ENCODE results near the gene LRP1B. TPM values are rescaled to one million over a fixed set of nuclear protein-coding genes. Genes with fewer than 3 reads are reported as not detected.
"Not testable (repeated sequence)": the region's sequence is repeated elsewhere in the genome, so short reads cannot be mapped to it uniquely, and the experiment has no call there.

Gene LRP1B
- total and polyA plus RNA-seq, 2 experiments from 2014 or later: not detected

- H3K4me1 ChIP-seq (ENCODE audit: insufficient read depth): no peaks in the 10 kb centered on the region
- no peaks in the 10 kb centered on the region for H3K9me3 ChIP-seq (ENCODE audit: low read depth)
- no peaks in the 10 kb centered on the region for H3K27me3 ChIP-seq (replicated peaks; ENCODE audit: insufficient read depth)
- H3K36me3 ChIP-seq (ENCODE audit: low read depth): no peaks in the 10 kb centered on the region
- no peak overlapping the region for H3K27ac ChIP-seq
- no peaks in the 10 kb centered on the region for H3K79me2 ChIP-seq (ENCODE audit: insufficient read depth)
- DNase-seq: no peak
- H4K20me1 ChIP-seq (ENCODE audit: insufficient read depth): no peaks in the 10 kb centered on the region
- WGBS, 2 experiments (ENCODE audit: low coverage in 1 of 2, low lambda C conversion rate in 2 of 2, missing lambda C conversion rate in 2 of 2): 60 to 69% methylated on average over 1 of the region's 1 CpG
- no peaks in the 10 kb centered on the region for H3K9me2 ChIP-seq (ENCODE audit: insufficient read depth)
- no peak overlapping the region for H3K9ac ChIP-seq
- no peak for TF ChIP-seq EZH2 (IDR thresholded peaks at IDR 0.05; ENCODE audit: insufficient read depth, poor library complexity, severe bottlenecking)
- TF ChIP-seq EZH2phosphoT487 (IDR thresholded peaks at IDR 0.05; ENCODE audit: insufficient read depth, low read depth): no peak
- H3K4me3 ChIP-seq: no peak overlapping the region
- no peak overlapping the region for H2AFZ ChIP-seq
- in situ Hi-C loops (cut with MboI): no loop called here
- no peak overlapping the region for H3K4me2 ChIP-seq (ENCODE audit: unreplicated experiment)
- no peaks in the 10 kb centered on the region for H3F3A ChIP-seq (ENCODE audit: insufficient read depth)
Measured at GRCh38 chr2:141182246-141182645, 948.6 kb downstream of the LRP1B start.

DNA sequence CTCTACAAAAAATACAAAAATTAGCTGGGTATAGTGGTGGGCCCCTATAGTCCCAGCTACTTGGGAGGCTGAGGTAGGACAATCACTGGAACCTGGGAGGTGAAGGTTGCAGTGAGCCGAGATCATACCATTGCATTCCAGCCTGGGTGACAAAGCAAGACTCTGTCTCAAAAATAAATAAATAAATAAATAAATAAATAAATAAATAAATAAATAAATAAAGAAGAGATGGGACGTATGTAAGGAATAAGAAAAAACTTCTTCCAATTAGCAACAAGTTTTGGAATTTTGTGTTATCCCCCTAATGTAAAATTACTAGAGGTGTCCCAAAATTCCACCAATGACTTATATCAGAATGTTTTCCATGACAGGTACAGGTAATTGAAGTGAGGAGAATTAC, 961.7 kb downstream of the LRP1B start:
- H3K9me2 ChIP-seq (ENCODE audit: insufficient read depth); H3K27me3 ChIP-seq (replicated peaks; ENCODE audit: insufficient read depth); H3K4me3 ChIP-seq; H4K20me1 ChIP-seq (ENCODE audit: insufficient read depth); H3K36me3 ChIP-seq (ENCODE audit: low read depth); H2AFZ ChIP-seq; H3F3A ChIP-seq (ENCODE audit: insufficient read depth); in situ Hi-C loops (cut with MboI); H3K9ac ChIP-seq; DNase-seq; H3K9me3 ChIP-seq (ENCODE audit: low read depth); H3K79me2 ChIP-seq (ENCODE audit: insufficient read depth); H3K4me1 ChIP-seq (ENCODE audit: insufficient read depth); H3K27ac ChIP-seq; H3K4me2 ChIP-seq (ENCODE audit: unreplicated experiment): not testable (repeated sequence)
- WGBS, 2 experiments (ENCODE audit: low coverage in 1 of 2, low lambda C conversion rate in 2 of 2, missing lambda C conversion rate in 2 of 2): 61 to 64% methylated on average over 2 of the region's 2 CpGs

DNA sequence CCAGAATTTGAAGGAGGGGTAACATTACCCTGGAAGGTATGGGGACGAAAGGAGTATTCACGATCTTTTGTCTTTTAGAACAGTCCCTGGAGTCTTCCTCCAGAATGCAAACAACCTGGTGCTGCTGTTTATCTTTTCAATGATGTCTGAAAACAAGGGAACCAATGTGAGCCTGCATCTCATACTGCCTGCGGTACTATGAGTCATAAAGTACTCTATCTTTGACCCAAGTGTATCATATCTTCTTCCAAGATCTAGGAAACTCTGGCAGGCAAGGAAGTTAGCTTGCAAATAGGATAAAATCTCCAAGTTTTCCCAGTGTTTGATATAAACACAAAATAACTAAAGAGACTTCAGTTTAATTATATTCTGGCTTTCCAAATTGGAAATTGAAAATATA, 968.5 kb downstream of the LRP1B start:
- H3K27me3 ChIP-seq (replicated peaks; ENCODE audit: insufficient read depth): no peaks in the 10 kb centered on the region
- H4K20me1 ChIP-seq (ENCODE audit: insufficient read depth): no peaks in the 10 kb centered on the region
- no peak overlapping the region for H3K4me2 ChIP-seq (ENCODE audit: unreplicated experiment)
- no peaks in the 10 kb centered on the region for H3K9me3 ChIP-seq (ENCODE audit: low read depth)
- no peak overlapping the region for H3K9ac ChIP-seq
- no peak overlapping the region for H3K4me3 ChIP-seq
- no peak overlapping the region for H3K27ac ChIP-seq
- no peak overlapping the region for H2AFZ ChIP-seq
- no peaks in the 10 kb centered on the region for H3K4me1 ChIP-seq (ENCODE audit: insufficient read depth)
- H3F3A ChIP-seq (ENCODE audit: insufficient read depth): no peaks in the 10 kb centered on the region
- 29 to 32% methylated on average over 3 of the region's 3 CpGs for WGBS, 2 experiments (ENCODE audit: low coverage in 1 of 2, low lambda C conversion rate in 2 of 2, missing lambda C conversion rate in 2 of 2)
- TF ChIP-seq EZH2 (IDR thresholded peaks at IDR 0.05; ENCODE audit: insufficient read depth, poor library complexity, severe bottlenecking) (no peak), EZH2phosphoT487 (IDR thresholded peaks at IDR 0.05; ENCODE audit: insufficient read depth, low read depth) (no peak)
- DNase-seq: no peak
- H3K36me3 ChIP-seq (ENCODE audit: low read depth): no peaks in the 10 kb centered on the region
- in situ Hi-C loops (cut with MboI): no loop called here
- no peaks in the 10 kb centered on the region for H3K9me2 ChIP-seq (ENCODE audit: insufficient read depth)
- H3K79me2 ChIP-seq (ENCODE audit: insufficient read depth): no peaks in the 10 kb centered on the region

DNA sequence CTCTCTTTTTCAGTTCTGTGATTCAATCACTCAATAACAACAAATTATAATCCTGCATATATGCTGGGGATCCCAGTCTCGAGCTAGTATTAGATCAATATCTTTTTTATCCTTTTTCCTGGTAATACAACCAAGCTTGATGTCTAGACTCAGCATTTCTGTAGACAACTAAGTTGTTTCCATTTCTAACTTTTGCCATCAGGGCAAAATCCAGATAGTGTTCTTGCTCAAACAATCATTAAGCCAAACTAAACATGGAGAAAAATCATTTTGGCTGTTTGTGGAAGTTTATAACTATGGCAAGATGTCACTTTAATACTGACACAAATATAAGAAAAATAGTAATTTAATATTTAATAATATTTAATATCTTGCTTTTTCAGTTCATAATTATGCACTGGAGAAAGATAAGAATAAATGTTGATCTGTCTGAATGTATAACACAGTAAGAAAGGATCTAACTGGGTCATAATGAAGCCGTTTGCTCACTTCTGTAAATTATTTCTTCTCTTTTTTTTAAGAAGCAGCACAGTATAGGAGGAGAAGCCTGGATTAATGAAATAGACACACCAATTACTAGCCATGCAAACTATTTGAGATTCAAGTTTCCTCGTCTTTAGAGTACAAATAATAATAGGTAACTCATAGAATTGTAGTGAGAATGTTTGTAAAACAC, 979.1 kb downstream of the LRP1B start:
- Histone ChIP-seq H3K9ac (no peak overlapping the region), H3K9me2 (ENCODE audit: insufficient read depth) (no peaks in the 10 kb centered on the region), H3K4me1 (ENCODE audit: insufficient read depth) (no peaks in the 10 kb centered on the region), H3K4me2 (ENCODE audit: unreplicated experiment) (no peak overlapping the region), H3K36me3 (ENCODE audit: low read depth) (no peaks in the 10 kb centered on the region), H3K9me3 (ENCODE audit: low read depth) (no peaks in the 10 kb centered on the region), H3F3A (ENCODE audit: insufficient read depth) (no peaks in the 10 kb centered on the region), H3K27ac (no peak overlapping the region), H4K20me1 (ENCODE audit: insufficient read depth) (no peaks in the 10 kb centered on the region), H3K4me3 (no peak overlapping the region), H3K27me3 (replicated peaks; ENCODE audit: insufficient read depth) (no peaks in the 10 kb centered on the region), H3K79me2 (ENCODE audit: insufficient read depth) (no peaks in the 10 kb centered on the region), H2AFZ (no peak overlapping the region)
- in situ Hi-C loops (cut with MboI): no loop called here
- DNase-seq: no peak
- TF ChIP-seq EZH2phosphoT487 (IDR thresholded peaks at IDR 0.05; ENCODE audit: insufficient read depth, low read depth) (no peak), EZH2 (IDR thresholded peaks at IDR 0.05; ENCODE audit: insufficient read depth, poor library complexity, severe bottlenecking) (no peak)
- WGBS, 2 experiments (ENCODE audit: low coverage in 1 of 2, low lambda C conversion rate in 2 of 2, missing lambda C conversion rate in 2 of 2): 3 to 10% methylated on average over 3 of the region's 3 CpGs

- 51 to 55% methylated on average over 3 of the region's 3 CpGs for WGBS, 2 experiments (ENCODE audit: low coverage in 1 of 2, low lambda C conversion rate in 2 of 2, missing lambda C conversion rate in 2 of 2)
- DNase-seq: no peak
- TF ChIP-seq EZH2 (IDR thresholded peaks at IDR 0.05; ENCODE audit: insufficient read depth, poor library complexity, severe bottlenecking): no peak
- TF ChIP-seq EZH2phosphoT487 (IDR thresholded peaks at IDR 0.05; ENCODE audit: insufficient read depth, low read depth): no peak
- Histone ChIP-seq H3F3A (ENCODE audit: insufficient read depth) (no peaks in the 10 kb centered on the region), H3K9ac (no peak overlapping the region), H3K9me3 (ENCODE audit: low read depth) (no peaks in the 10 kb centered on the region), H2AFZ (no peak overlapping the region), H3K79me2 (ENCODE audit: insufficient read depth) (no peaks in the 10 kb centered on the region), H3K4me3 (no peak overlapping the region), H3K9me2 (ENCODE audit: insufficient read depth) (no peaks in the 10 kb centered on the region), H3K36me3 (ENCODE audit: low read depth) (no peaks in the 10 kb centered on the region), H3K4me2 (ENCODE audit: unreplicated experiment) (no peak overlapping the region), H3K27ac (no peak overlapping the region), H3K27me3 (replicated peaks; ENCODE audit: insufficient read depth) (no peaks in the 10 kb centered on the region), H3K4me1 (ENCODE audit: insufficient read depth) (no peaks in the 10 kb centered on the region), H4K20me1 (ENCODE audit: insufficient read depth) (no peaks in the 10 kb centered on the region)
- in situ Hi-C loops (cut with MboI): no loop called here
Measured at GRCh38 chr2:141142025-141142424, 988.8 kb downstream of the LRP1B start.
